Activated CD8-positive, alpha-beta memory T cell treated with anti-CD3 and anti-CD28 coated beads, Interleukin-2, amount 10 ng/mL, durations not matched to agents 7 days and 5 days (primary cell): ENCODE results near the gene TANC1. TPM values are rescaled to one million over a fixed set of nuclear protein-coding genes. Genes with fewer than 3 reads are reported as not detected.

ENCODE experiments used
- ATAC-seq: fragments of 150-1000 bp; cut with Tn5 transposase; one replicate; pipeline ENCODE4 v1.10.0; 2021; ENCODE audit warnings: moderate library complexity
- CTCF ChIA-PET: fragments of 350-600 bp; sonication (Branson Sonifier 250); formaldehyde crosslinking; loops from one replicate; lab custom pipeline; 2021; ENCODE audit warnings: antibody characterized with exemption; lab: Charles Lee
- DNase-seq: peaks from one replicate; pipeline ENCODE4 v3.0.0-alpha.2; 2020
- H3K27ac Mint-ChIP-seq: one replicate; pipeline ENCODE4 v1.8.0; 2021; ENCODE audit warnings: mild to moderate bottlenecking, mixed read lengths
- H3K27me3 Mint-ChIP-seq: one replicate; pipeline ENCODE4 v1.8.0; 2021; ENCODE audit warnings: mixed read lengths
- H3K36me3 Mint-ChIP-seq: one replicate; pipeline ENCODE4 v1.8.0; 2021; ENCODE audit warnings: mild to moderate bottlenecking, mixed read lengths
- H3K4me1 Mint-ChIP-seq: one replicate; pipeline ENCODE4 v1.8.0; 2021; ENCODE audit warnings: mixed read lengths
- H3K4me3 Mint-ChIP-seq: one replicate; pipeline ENCODE4 v1.8.0; 2021; ENCODE audit warnings: mild to moderate bottlenecking, moderate library complexity, mixed read lengths
- H3K9me3 Mint-ChIP-seq: one replicate; pipeline ENCODE4 v1.8.0; 2022; ENCODE audit warnings: low read depth, mixed read lengths
- total RNA-seq, 2 experiments: library from RNA; stranded (reverse); gene quantifications; one replicate each; pipeline ENCODE4 v1.2.3, GENCODE V29; 2021

TANC1 gene
- total RNA-seq, 2 experiments from 2014 or later: 0.16 to 0.20 TPM

GRCh38 chr2:159202568-159203071 lies 234.2 kb downstream of the TANC1 start:
- Mint-ChIP-seq H3K27ac (no peak overlapping the region), H3K36me3 (no peaks in the 10 kb centered on the region), H3K4me3 (no peak overlapping the region), H3K9me3 (no peaks in the 10 kb centered on the region), H3K27me3 (peaks cover 7% of the 10 kb centered on the region), H3K4me1 (peaks cover 11% of the 10 kb centered on the region)
- ATAC-seq (no peak), DNase-seq (no peak)
- CTCF ChIA-PET: no interaction called here

- Mint-ChIP-seq H3K27ac (no peak overlapping the region), H3K9me3 (no peaks in the 10 kb centered on the region), H3K4me3 (no peak overlapping the region), H3K27me3 (no peaks in the 10 kb centered on the region), H3K36me3 (no peaks in the 10 kb centered on the region), H3K4me1 (peaks cover 15% of the 10 kb centered on the region)
- no peak for DNase-seq
- CTCF ChIA-PET: no interaction called here
- ATAC-seq: no peak
Observed at GRCh38 chr2:159204381-159205144, 236.1 kb downstream of the TANC1 start.

GRCh38 chr2:159206736-159207380 lies 238.4 kb downstream of the TANC1 start:
- DNase-seq: no peak
- Mint-ChIP-seq H3K9me3 (no peaks in the 10 kb centered on the region), H3K36me3 (no peaks in the 10 kb centered on the region), H3K4me3 (no peak overlapping the region), H3K27me3 (peaks cover 3% of the 10 kb centered on the region), H3K27ac (no peak overlapping the region), H3K4me1 (peaks cover 16% of the 10 kb centered on the region)
- no peak for ATAC-seq
- CTCF ChIA-PET: no interaction called here

GRCh38 chr2:159208438-159208837 lies 240.0 kb downstream of the TANC1 start:
- H3K4me3 Mint-ChIP-seq: no peak overlapping the region
- peaks cover 3% of the 10 kb centered on the region for H3K27me3 Mint-ChIP-seq
- CTCF ChIA-PET: no interaction called here
- no peak overlapping the region for H3K27ac Mint-ChIP-seq
- H3K4me1 Mint-ChIP-seq: peaks cover 14% of the 10 kb centered on the region
- ATAC-seq (no peak), DNase-seq (no peak)
- no peaks in the 10 kb centered on the region for H3K36me3 Mint-ChIP-seq
- no peaks in the 10 kb centered on the region for H3K9me3 Mint-ChIP-seq

- ATAC-seq (peak; percentile 94), DNase-seq (peak; percentile 72)
- no peaks in the 10 kb centered on the region for H3K36me3 Mint-ChIP-seq
- peaks cover 3% of the 10 kb centered on the region for H3K27me3 Mint-ChIP-seq
- CTCF ChIA-PET: interaction anchor here (0.9 kb wide), 1 partner anchor 17 kb away, joined by 3 read pairs; no protein-coding TSS in a partner anchor
- no peak overlapping the region for H3K27ac Mint-ChIP-seq
- no peak overlapping the region for H3K4me3 Mint-ChIP-seq
- no peaks in the 10 kb centered on the region for H3K9me3 Mint-ChIP-seq
- peaks cover 14% of the 10 kb centered on the region for H3K4me1 Mint-ChIP-seq
Observed at GRCh38 chr2:159209341-159210306, 241.2 kb downstream of the TANC1 start.

- CTCF ChIA-PET: no interaction called here
- Mint-ChIP-seq H3K4me3 (no peak overlapping the region), H3K9me3 (no peaks in the 10 kb centered on the region), H3K27ac (no peak overlapping the region), H3K27me3 (peaks cover 3% of the 10 kb centered on the region), H3K36me3 (no peaks in the 10 kb centered on the region), H3K4me1 (peaks cover 14% of the 10 kb centered on the region)
- ATAC-seq: no peak
- no peak for DNase-seq
Observed at GRCh38 chr2:159211447-159212396, 243.3 kb downstream of the TANC1 start.

- DNase-seq: no peak
- ATAC-seq: no peak
- H3K9me3 Mint-ChIP-seq: no peaks in the 10 kb centered on the region
- H3K4me1 Mint-ChIP-seq: peaks cover 14% of the 10 kb centered on the region
- CTCF ChIA-PET: no interaction called here
- H3K27me3 Mint-ChIP-seq: peaks cover 3% of the 10 kb centered on the region
- no peak overlapping the region for H3K4me3 Mint-ChIP-seq
- H3K36me3 Mint-ChIP-seq: no peaks in the 10 kb centered on the region
- H3K27ac Mint-ChIP-seq: no peak overlapping the region
Observed at GRCh38 chr2:159213296-159213695, 244.9 kb downstream of the TANC1 start.

GRCh38 chr2:159214325-159214865 lies 246.0 kb downstream of the TANC1 start:
- no peaks in the 10 kb centered on the region for H3K9me3 Mint-ChIP-seq
- H3K36me3 Mint-ChIP-seq: no peaks in the 10 kb centered on the region
- H3K27ac Mint-ChIP-seq: no peak overlapping the region
- peaks cover 11% of the 10 kb centered on the region for H3K4me1 Mint-ChIP-seq
- no peak overlapping the region for H3K4me3 Mint-ChIP-seq
- DNase-seq (no peak), ATAC-seq (no peak)
- CTCF ChIA-PET: interaction anchor here (0.6 to 1.0 kb wide), 2 partner anchors 52 to 55 kb away, joined by 3 read pairs; no protein-coding TSS in a partner anchor
- H3K27me3 Mint-ChIP-seq: peaks cover 3% of the 10 kb centered on the region

GRCh38 chr2:159215116-159215515 lies 246.7 kb downstream of the TANC1 start:
- CTCF ChIA-PET: interaction anchor here (1.0 kb wide), 1 partner anchor 53 kb away, joined by 3 read pairs; no protein-coding TSS in a partner anchor

GRCh38 chr2:159217676-159218075 lies 249.2 kb downstream of the TANC1 start:
- Mint-ChIP-seq H3K27ac (no peak overlapping the region), H3K9me3 (no peaks in the 10 kb centered on the region), H3K4me3 (no peak overlapping the region), H3K36me3 (no peaks in the 10 kb centered on the region), H3K27me3 (no peaks in the 10 kb centered on the region), H3K4me1 (no peaks in the 10 kb centered on the region)
- ATAC-seq (no peak), DNase-seq (no peak)
- CTCF ChIA-PET: interaction anchor here (1.1 kb wide), 1 partner anchor 9 kb away, joined by 3 read pairs; no protein-coding TSS in a partner anchor

More at GRCh38 chr2:159215116-159215515, 246.7 kb downstream of the TANC1 start:
- Mint-ChIP-seq H3K4me1 (peaks cover 4% of the 10 kb centered on the region), H3K27ac (no peak overlapping the region), H3K36me3 (no peaks in the 10 kb centered on the region), H3K4me3 (no peak overlapping the region), H3K9me3 (no peaks in the 10 kb centered on the region), H3K27me3 (peaks cover 3% of the 10 kb centered on the region)
- DNase-seq: no peak
- ATAC-seq: no peak

- Mint-ChIP-seq H3K4me3 (no peak overlapping the region), H3K36me3 (no peaks in the 10 kb centered on the region), H3K4me1 (no peaks in the 10 kb centered on the region), H3K27me3 (no peaks in the 10 kb centered on the region), H3K27ac (no peak overlapping the region), H3K9me3 (no peaks in the 10 kb centered on the region)
- ATAC-seq (no peak), DNase-seq (no peak)
- CTCF ChIA-PET: no interaction called here
Observed at GRCh38 chr2:159218389-159218788, 249.9 kb downstream of the TANC1 start.
